Testis (tissue), 3 donors: Measurements from ENCODE around the gene MFSD6. TPM values are rescaled to one million over a fixed set of nuclear protein-coding genes. Genes with fewer than 3 reads are reported as not detected.
"Not testable (repeated sequence)": the region's sequence is repeated elsewhere in the genome, so short reads cannot be mapped to it uniquely, and the experiment has no call there.

Experiments used
- DNase-seq: peaks from one replicate; pipeline ENCODE4 v3.0.0-alpha.2; 2019
- H3K27ac ChIP-seq, 2 donors: fragments of 200-600 bp; sonication (generic); one replicate each; pipeline ENCODE4 v1.5.1; 2019
- H3K27me3 ChIP-seq: fragments of 200-600 bp; sonication (generic); one replicate; pipeline ENCODE4 v1.5.1; 2019
- H3K36me3 ChIP-seq: fragments of 200-600 bp; sonication (generic); one replicate; pipeline ENCODE4 v1.5.1; 2017; ENCODE audit warnings: low read depth; ENCODE audit errors: missing control alignments
- H3K4me1 ChIP-seq: fragments of 200-600 bp; sonication (generic); one replicate; pipeline ENCODE4 v1.5.1; 2019
- H3K4me3 ChIP-seq, 2 donors: fragments of 200-600 bp; sonication (generic); one replicate each; pipeline ENCODE4 v1.5.1; 2017 to 2019
- H3K9me3 ChIP-seq: fragments of 200-600 bp; sonication (generic); one replicate; pipeline ENCODE4 v1.5.1; 2017
- POLR2A ChIP-seq: fragments of 450-650 bp; IDR thresholded peaks from one replicate; pipeline ENCODE4 v1.6.1; 2017; ENCODE audit warnings: antibody characterized with exemption, mild to moderate bottlenecking, moderate library complexity
- whole genome bisulfite sequencing, 2 donors: methylation state at CpG; one replicate each; pipeline ENCODE4 v1.1.5; 2018; 5-methylcytosine and 5-hydroxymethylcytosine counted together
- intact Hi-C: fragments of 100-400 bp; cut with DNase I; formaldehyde crosslinking; loops from one replicate; pipeline ENCODE4 v1.15.1; 2023; ENCODE audit warnings: low total_unique reads
- polyA plus RNA-seq: library from polyadenylated mRNA; stranded (reverse); fragments of 350-450 nt; fragmentation: Illumina TruSeq; extraction: RNeasy Lipid Tissue Mini Kit (QIAGEN cat#74804); gene quantifications from one replicate; pipeline ENCODE4 v1.2.3, GENCODE V29; 2014; ENCODE audit warnings: low read depth, low replicate concordance; ENCODE audit not compliant: insufficient read depth
- total RNA-seq, 2 donors: library from RNA; depleted of rRNA; stranded (reverse); fragments of >200 nt; gene quantifications; one replicate each; pipeline ENCODE4 v1.2.3, GENCODE V29; 2016
- TF ChIP-seq, protein P1 (sequence below), 3 experiments: fragments of 450-650 bp in 2 of 3; fragments of 200-600 bp in 1 of 3; sonication (generic) in 1 of 3; IDR thresholded peaks; one replicate each; pipeline ENCODE4 v1.5.1; 2016 to 2019; ENCODE audit warnings: antibody characterized with exemption in 3 of 3, mild to moderate bottlenecking in 2 of 3, moderate library complexity in 1 of 3

MFSD6 gene
- total and polyA plus RNA-seq, 3 donors from 2014 or later, result 15.0 to 47.3 (median 29.9) TPM

DNA sequence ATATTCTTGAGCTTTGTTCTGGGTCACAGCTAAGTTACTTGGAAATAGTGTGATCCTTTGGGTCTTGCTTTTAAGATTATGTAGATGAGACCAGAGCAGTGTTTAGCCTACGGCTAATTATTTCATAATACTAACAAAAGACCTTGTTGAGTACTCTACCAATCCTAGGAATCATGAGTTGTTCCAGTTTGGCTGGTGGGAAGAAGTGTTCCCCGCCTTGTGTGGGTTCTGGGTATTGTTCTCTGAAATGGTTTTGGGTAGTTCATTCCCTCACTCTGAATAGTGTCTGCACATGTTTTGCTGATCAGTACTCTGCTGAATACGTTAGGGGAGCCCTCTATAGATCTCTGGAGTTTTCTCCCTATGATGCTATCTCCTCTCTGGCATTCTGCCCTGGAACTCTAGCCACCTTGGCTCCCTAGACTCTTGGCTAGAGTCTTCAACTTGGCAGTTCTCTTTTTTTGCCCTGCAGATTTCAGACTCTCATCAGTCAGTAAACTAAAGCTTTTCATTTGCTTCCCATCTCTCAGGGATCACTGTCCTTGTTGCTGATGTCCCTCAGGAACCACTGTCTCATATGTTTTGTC lies 78.0 kb downstream of the MFSD6 start:
- Histone ChIP-seq H3K9me3 (no peaks in the 10 kb centered on the region), H3K4me1 (no peaks in the 10 kb centered on the region), H3K27me3 (no peaks in the 10 kb centered on the region), H3K4me3 (no peak overlapping the region), H3K36me3 (no peaks in the 10 kb centered on the region), H3K27ac (no peak overlapping the region)
- intact Hi-C loops, result no loop called here
- 79 to 83% methylated on average over 3 of the region's 3 CpGs for WGBS, 2 donors
- TF ChIP-seq POLR2A, result no peak
- TF ChIP-seq, protein P1, sequence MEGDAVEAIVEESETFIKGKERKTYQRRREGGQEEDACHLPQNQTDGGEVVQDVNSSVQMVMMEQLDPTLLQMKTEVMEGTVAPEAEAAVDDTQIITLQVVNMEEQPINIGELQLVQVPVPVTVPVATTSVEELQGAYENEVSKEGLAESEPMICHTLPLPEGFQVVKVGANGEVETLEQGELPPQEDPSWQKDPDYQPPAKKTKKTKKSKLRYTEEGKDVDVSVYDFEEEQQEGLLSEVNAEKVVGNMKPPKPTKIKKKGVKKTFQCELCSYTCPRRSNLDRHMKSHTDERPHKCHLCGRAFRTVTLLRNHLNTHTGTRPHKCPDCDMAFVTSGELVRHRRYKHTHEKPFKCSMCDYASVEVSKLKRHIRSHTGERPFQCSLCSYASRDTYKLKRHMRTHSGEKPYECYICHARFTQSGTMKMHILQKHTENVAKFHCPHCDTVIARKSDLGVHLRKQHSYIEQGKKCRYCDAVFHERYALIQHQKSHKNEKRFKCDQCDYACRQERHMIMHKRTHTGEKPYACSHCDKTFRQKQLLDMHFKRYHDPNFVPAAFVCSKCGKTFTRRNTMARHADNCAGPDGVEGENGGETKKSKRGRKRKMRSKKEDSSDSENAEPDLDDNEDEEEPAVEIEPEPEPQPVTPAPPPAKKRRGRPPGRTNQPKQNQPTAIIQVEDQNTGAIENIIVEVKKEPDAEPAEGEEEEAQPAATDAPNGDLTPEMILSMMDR (IDR thresholded peaks at IDR 0.05), result no peak
- DNase-seq, result no peak

- H3K36me3 ChIP-seq, result no peaks in the 10 kb centered on the region
- H3K27me3 ChIP-seq, result no peaks in the 10 kb centered on the region
- WGBS, 2 donors, result 93 to 94% methylated on average over 6 of the region's 6 CpGs
- TF ChIP-seq, protein P1 (IDR thresholded peaks at IDR 0.05), result no peak
- no peak for TF ChIP-seq POLR2A
- no peaks in the 10 kb centered on the region for H3K4me1 ChIP-seq
- H3K9me3 ChIP-seq, result no peaks in the 10 kb centered on the region
- intact Hi-C loops, result no loop called here
- no peak overlapping the region for H3K4me3 ChIP-seq
- no peak for DNase-seq
- no peak overlapping the region for H3K27ac ChIP-seq
These were observed 80.5 kb downstream of the MFSD6 start for GRCh38 chr2:190488516-190489233.

- Histone ChIP-seq H3K27me3 (no peaks in the 10 kb centered on the region), H3K27ac (no peak overlapping the region), H3K4me3 (no peak overlapping the region), H3K4me1 (no peaks in the 10 kb centered on the region), H3K9me3 (no peaks in the 10 kb centered on the region), H3K36me3 (no peaks in the 10 kb centered on the region)
- TF ChIP-seq, protein P1 (IDR thresholded peaks at IDR 0.05), result no peak
- no peak for TF ChIP-seq POLR2A
- DNase-seq, result no peak
- intact Hi-C loops, result no loop called here
- WGBS, 2 donors, result 94 to 100% methylated on average over 4 of the region's 4 CpGs
These were observed 81.3 kb downstream of the MFSD6 start for GRCh38 chr2:190489475-190489874.

DNA sequence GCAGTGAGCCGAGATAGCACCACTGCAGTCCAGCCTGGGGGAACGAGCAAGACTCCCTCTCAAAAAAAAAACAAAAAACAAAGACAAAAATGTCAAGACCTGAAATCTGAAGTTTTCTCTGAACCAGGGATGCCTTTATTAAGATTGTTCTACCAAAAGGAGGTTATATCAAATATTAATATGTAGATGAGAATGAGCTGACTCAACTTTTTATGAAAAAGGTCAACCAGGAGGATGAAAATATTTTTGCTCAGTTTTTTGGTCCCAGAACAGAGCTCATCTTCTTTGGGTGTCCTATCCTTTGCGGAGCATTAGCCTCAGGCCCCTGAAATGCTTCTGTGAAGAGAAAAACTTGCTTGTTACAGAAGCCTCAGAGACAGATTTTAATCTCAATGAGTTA lies 82.3 kb downstream of the MFSD6 start:
- WGBS, 2 donors, result 81 to 92% methylated on average over 3 of the region's 3 CpGs
- Histone ChIP-seq H3K27me3 (no peaks in the 10 kb centered on the region), H3K27ac (no peak overlapping the region), H3K4me1 (no peaks in the 10 kb centered on the region), H3K36me3 (no peaks in the 10 kb centered on the region), H3K4me3 (no peak overlapping the region), H3K9me3 (no peaks in the 10 kb centered on the region)
- intact Hi-C loops, result no loop called here
- no peak for DNase-seq
- TF ChIP-seq POLR2A, result no peak
- TF ChIP-seq, protein P1 (IDR thresholded peaks at IDR 0.05), result no peak

GRCh38 chr2:190493095-190493494 lies 84.9 kb downstream of the MFSD6 start:
- H3K4me1 ChIP-seq, result no peaks in the 10 kb centered on the region
- intact Hi-C loops, result no loop called here

DNA sequence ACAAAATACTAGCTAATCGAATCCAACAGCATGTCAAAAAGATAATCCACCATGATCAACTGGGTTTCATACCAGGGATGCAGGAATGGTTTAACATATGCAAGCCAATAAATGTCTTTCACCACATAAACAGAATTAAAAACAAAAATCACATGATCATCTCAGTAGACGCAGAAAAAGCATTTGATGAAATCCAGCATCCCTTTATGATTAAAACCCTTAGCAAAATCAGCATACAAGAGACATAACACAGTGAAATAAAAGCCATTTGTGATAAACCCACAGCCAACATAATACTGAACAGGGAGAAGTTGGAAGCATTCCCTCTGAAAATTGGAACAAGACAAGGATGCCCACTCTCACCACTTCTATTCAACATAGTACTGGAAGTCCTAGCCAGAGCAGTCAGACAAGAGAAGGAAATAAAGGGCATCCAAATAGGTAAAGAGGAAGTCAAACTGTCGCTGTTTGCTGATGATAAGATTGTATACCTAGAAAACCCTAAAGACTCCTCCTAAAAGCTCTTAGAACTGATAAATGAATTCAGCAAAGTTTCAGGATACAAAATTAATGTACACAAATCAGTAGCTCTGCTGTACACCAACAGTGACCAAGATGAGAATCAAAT lies 86.6 kb downstream of the MFSD6 start:
- DNase-seq, H3K4me1 ChIP-seq, H3K4me3 ChIP-seq, H3K27ac ChIP-seq, H3K27me3 ChIP-seq, H3K9me3 ChIP-seq, intact Hi-C loops, H3K36me3 ChIP-seq: not testable (repeated sequence)
- 89 to 98% methylated on average over 3 of the region's 3 CpGs for WGBS, 2 donors

More at GRCh38 chr2:190493095-190493494, 84.9 kb downstream of the MFSD6 start:
- H3K27ac ChIP-seq, result no peak overlapping the region
- H3K9me3 ChIP-seq, result no peaks in the 10 kb centered on the region
- no peak overlapping the region for H3K4me3 ChIP-seq
- TF ChIP-seq, protein P1 (IDR thresholded peaks at IDR 0.05), result no peak
- no peak for TF ChIP-seq POLR2A
- no peaks in the 10 kb centered on the region for H3K27me3 ChIP-seq
- H3K36me3 ChIP-seq, result no peaks in the 10 kb centered on the region
- no peak for DNase-seq
- 66 to 98% methylated on average over 2 of the region's 2 CpGs for WGBS, 2 donors
